ENCODE results near the gene DIPK1A. TPM values are rescaled to one million over a fixed set of nuclear protein-coding genes. Genes with fewer than 3 reads are reported as not detected.

The DIPK1A gene
- total and polyA plus RNA-seq, 11 donors, result 2.8 to 11.6 (median 6.2) TPM

DNA sequence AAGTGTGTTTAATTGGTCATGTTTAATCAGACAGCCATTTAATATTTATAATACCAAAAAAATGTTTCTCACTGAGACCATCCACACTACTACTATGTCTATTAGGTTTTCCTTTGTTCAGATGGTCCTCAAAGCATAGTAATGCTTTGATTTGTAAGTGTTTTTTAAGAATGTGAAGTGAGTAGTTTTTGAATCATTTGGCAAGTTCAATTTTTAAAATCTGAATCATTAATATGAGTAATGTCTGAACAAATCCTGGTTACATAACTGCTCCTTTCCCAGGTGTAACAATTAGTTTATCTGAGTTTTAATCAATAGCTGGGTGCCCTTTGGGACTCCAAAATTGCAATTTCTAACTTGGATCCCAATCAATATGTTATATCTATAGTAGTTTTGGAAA, 152.9 kb downstream of the DIPK1A start:
- no peak for TF ChIP-seq POLR2A (IDR thresholded peaks at IDR 0.05)
- TF ChIP-seq, protein P1, sequence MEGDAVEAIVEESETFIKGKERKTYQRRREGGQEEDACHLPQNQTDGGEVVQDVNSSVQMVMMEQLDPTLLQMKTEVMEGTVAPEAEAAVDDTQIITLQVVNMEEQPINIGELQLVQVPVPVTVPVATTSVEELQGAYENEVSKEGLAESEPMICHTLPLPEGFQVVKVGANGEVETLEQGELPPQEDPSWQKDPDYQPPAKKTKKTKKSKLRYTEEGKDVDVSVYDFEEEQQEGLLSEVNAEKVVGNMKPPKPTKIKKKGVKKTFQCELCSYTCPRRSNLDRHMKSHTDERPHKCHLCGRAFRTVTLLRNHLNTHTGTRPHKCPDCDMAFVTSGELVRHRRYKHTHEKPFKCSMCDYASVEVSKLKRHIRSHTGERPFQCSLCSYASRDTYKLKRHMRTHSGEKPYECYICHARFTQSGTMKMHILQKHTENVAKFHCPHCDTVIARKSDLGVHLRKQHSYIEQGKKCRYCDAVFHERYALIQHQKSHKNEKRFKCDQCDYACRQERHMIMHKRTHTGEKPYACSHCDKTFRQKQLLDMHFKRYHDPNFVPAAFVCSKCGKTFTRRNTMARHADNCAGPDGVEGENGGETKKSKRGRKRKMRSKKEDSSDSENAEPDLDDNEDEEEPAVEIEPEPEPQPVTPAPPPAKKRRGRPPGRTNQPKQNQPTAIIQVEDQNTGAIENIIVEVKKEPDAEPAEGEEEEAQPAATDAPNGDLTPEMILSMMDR (IDR thresholded peaks at IDR 0.05), result no peak
- intact Hi-C loops (cut with DNase I), result loop anchor here in 1 of 10 donors (10.0 kb wide), 1 partner anchor 54 kb away; no protein-coding TSS in a partner anchor
- Histone ChIP-seq H3K27ac (no peak overlapping the region), H3K9me3 (no peaks in the 10 kb centered on the region), H3K4me3 (no peak overlapping the region), H3K27me3 (no peaks in the 10 kb centered on the region), H3K36me3 (no peaks in the 10 kb centered on the region), H3K4me1 (peaks cover 0 to 16% (median 5%) of the 10 kb centered on the region in 12 donors)
- DNase-seq (no peak), ATAC-seq (no peak)

DNA sequence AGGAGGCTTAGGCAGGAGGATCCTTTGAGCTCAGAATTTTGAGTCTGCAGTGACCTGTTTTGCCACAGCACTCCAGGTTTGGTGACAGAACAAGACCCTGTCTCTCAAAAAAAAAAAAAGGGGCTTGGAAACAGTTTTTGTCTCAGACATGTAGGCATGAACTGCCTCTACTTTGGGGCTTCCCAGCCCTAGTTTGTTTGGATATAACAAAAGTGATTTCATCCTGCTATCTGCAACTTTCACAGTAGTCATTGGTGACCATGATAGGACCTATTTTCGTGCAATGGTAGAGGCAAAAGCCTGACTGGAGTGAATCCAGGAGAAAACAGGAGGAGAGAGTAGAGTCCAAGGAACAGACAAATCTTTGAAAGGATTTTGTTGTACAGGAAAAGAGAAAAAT, 156.0 kb downstream of the DIPK1A start:
- Histone ChIP-seq H3K4me1 (peaks cover 0 to 17% (median 5%) of the 10 kb centered on the region in 12 donors), H3K27ac (peak overlapping the region; percentile 20 to 79 (median 52)), H3K27me3 (no peaks in the 10 kb centered on the region), H3K36me3 (no peaks in the 10 kb centered on the region), H3K9me3 (no peaks in the 10 kb centered on the region), H3K4me3 (no peak overlapping the region)
- DNase-seq, result no peak
- intact Hi-C loops (cut with DNase I), result loop anchor here in 2 of 10 donors (2.0 to 10.0 kb wide), 2 partner anchors 20 to 50 kb away; partner anchors contain the start of gene EVI5 (in 1 of the 2)
- TF ChIP-seq POLR2A (IDR thresholded peaks at IDR 0.05), result no peak
- TF ChIP-seq, protein P1 (IDR thresholded peaks at IDR 0.05), result no peak
- ATAC-seq, result no peak
- 75 to 91% (median 80%) methylated on average over 1 of the region's 1 CpG for WGBS, 4 donors

DNA sequence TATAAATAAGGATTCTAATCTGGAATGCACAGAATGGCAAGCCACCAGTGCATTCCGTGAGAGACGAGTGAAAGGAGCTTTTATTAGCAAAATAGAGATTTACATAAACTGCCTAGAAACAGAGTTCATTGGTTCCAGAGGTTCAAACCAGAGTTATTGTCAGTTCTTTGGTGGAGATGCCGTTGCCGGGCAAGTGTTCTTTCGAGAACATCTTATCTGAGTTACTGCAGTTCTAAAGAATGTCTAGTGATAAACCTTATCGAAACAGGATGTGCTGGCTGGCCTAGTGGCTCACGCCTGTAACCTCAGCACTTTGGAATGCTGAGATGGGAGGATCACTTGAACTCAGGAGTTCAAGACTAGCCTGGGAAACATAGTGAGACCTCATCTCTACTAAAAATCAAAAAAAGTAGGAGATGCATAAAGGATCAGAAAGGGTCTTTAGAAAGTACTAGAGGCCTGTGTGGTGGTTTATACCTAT, 156.5 kb downstream of the DIPK1A start:
- intact Hi-C loops (cut with DNase I), result loop anchor here in 2 of 10 donors (2.0 to 10.0 kb wide), 2 partner anchors 20 to 50 kb away; partner anchors contain the start of gene EVI5 (in 1 of the 2)
- ATAC-seq (peak; percentile 86 to 98 (median 96)), DNase-seq (peak; percentile 71 to 85 (median 73))
- no peak overlapping the region for H3K4me3 ChIP-seq
- TF ChIP-seq, protein P1 (IDR thresholded peaks at IDR 0.05), result no peak
- no peak for TF ChIP-seq POLR2A (IDR thresholded peaks at IDR 0.05)
- H3K9me3 ChIP-seq, result no peaks in the 10 kb centered on the region
- peak overlapping the region; percentile 20 to 79 (median 52) for H3K27ac ChIP-seq
- whole genome bisulfite sequencing, 4 donors, result 0 to 6% (median 2%) methylated on average over 7 of the region's 7 CpGs
- no peaks in the 10 kb centered on the region for H3K36me3 ChIP-seq
- peaks cover 0 to 17% (median 5%) of the 10 kb centered on the region in 12 donors for H3K4me1 ChIP-seq
- no peaks in the 10 kb centered on the region for H3K27me3 ChIP-seq

DNA sequence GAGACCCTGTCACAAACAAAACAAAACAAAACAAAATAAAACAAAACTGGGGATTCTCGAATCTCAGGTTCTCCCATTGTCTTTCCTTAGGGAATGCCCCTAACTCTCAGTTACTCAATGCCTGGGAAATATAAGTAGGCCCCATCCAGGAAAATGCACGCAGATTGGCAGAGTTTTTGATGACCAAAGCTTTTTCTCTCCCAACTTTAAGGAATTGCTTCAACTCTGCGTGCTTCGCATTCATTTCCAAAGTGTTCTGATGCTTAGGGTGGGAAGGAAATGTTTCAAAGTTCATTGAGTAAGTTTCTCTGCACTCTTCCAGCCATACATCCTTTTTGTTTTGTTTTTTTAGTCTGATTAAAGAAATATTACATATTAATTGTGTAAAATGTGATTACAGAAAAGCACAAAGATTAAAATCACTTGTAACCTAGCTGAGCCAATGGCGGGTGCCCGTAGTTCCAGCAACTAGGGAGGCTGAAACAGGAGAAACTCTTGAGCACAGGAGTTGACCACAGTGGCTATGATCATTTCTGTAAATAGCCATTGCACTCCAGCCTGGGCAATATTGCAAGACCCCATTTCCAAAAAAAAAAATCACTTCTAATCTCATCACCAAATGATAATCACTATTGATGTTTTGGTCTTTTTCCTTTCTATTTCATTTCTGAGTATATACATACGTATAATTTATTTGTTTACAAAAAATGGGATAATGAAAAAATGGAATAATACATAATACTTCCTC, 157.9 kb downstream of the DIPK1A start:
- Histone ChIP-seq H3K27ac (no peak overlapping the region), H3K36me3 (no peaks in the 10 kb centered on the region), H3K9me3 (no peaks in the 10 kb centered on the region), H3K4me3 (no peak overlapping the region), H3K4me1 (peaks cover 0 to 17% (median 5%) of the 10 kb centered on the region in 12 donors), H3K27me3 (no peaks in the 10 kb centered on the region)
- TF ChIP-seq, protein P1 (IDR thresholded peaks at IDR 0.05), result no peak
- TF ChIP-seq POLR2A (IDR thresholded peaks at IDR 0.05), result no peak
- no peak for DNase-seq
- WGBS, 4 donors, result 93 to 95% (median 95%) methylated on average over 7 of the region's 7 CpGs
- intact Hi-C loops (cut with DNase I), result loop anchor here in 1 of 10 donors (10.0 kb wide), 1 partner anchor 49 kb away; no protein-coding TSS in a partner anchor
- no peak for ATAC-seq
